ENCODE results near the gene ENOX1. TPM values are rescaled to one million over a fixed set of nuclear protein-coding genes. Genes with fewer than 3 reads are reported as not detected.

Gene ENOX1
- total and polyA plus RNA-seq, 2 of the 13 experiments (the other 11 are each of a cell fraction or from before 2014, with no cell fraction given), result not detected

- TF ChIP-seq ZNF296 (CRISPR knock-in tag; conservative IDR thresholded peaks at IDR 0.05), result no peak
These were observed 311.6 kb downstream of the ENOX1 start (continued) for GRCh38 chr13:43475140-43475539.

- FAIRE-seq (no peak), DNase-seq (ENCODE audit: low spot score) (no peak), ATAC-seq (no peak)
- H3K9ac ChIP-seq (ENCODE audit: insufficient read depth, low read depth, low read length), result no peak overlapping the region
- no peaks in the 10 kb centered on the region for H3K79me2 ChIP-seq (ENCODE audit: insufficient read depth, low read length)
- ChIA-PET POLR2A (no interaction called here), CTCF (ENCODE audit: low intra/inter-chr PET ratio, low total read pairs) (no interaction called here)
- H3K4me2 ChIP-seq (ENCODE audit: low read depth, low read length), result no peak overlapping the region
- BruUV-seq (replicated peaks), result no TSS peak
- intact Hi-C loops (cut with micrococcal nuclease; ENCODE audit: unreplicated experiment), result no loop called here
- 23% methylated on average over 1 of the region's 1 CpG for WGBS (ENCODE audit: low lambda C conversion rate)
- no peak overlapping the region for H3K27ac ChIP-seq (ENCODE audit: extremely low read length, insufficient read depth, low read length)
- H3K4me1 ChIP-seq (ENCODE audit: insufficient read depth, low read length), result no peaks in the 10 kb centered on the region
- H3K4me3 ChIP-seq (replicated peaks in 1 of 3; ENCODE audit: insufficient read depth in 1 of 3, low read depth in 2 of 3, low read length in 3 of 3), result no peak overlapping the region
- in situ Hi-C loops (cut with HindIII; ENCODE audit: extremely low pct_ligation_motif_present, low pct_unique_long_range_greater_than_20kb), result no loop called here
- H3K9me3 ChIP-seq (ENCODE audit: low read length), result no peaks in the 10 kb centered on the region
- no peak overlapping the region for H2AFZ ChIP-seq (ENCODE audit: low read length)
- H3K27me3 ChIP-seq (ENCODE audit: control insufficient read depth in 1 of 2, insufficient read depth in 2 of 2, low read length in 2 of 2), result no peaks in the 10 kb centered on the region
- TF ChIP-seq ZKSCAN5 (CRISPR knock-in tag; IDR thresholded peaks at IDR 0.05) (no peak), ZNF12 (CRISPR knock-in tag; IDR thresholded peaks at IDR 0.05) (no peak), E2F2 (CRISPR knock-in tag; IDR thresholded peaks at IDR 0.05; ENCODE audit: borderline replicate concordance) (no peak), MTF2 (CRISPR knock-in tag; IDR thresholded peaks at IDR 0.05; ENCODE audit: borderline replicate concordance) (no peak), KDM6A (CRISPR knock-in tag; IDR thresholded peaks at IDR 0.05; ENCODE audit: low read depth) (no peak), ZBTB26 (CRISPR knock-in tag; IDR thresholded peaks at IDR 0.05; ENCODE audit: borderline replicate concordance) (no peak), ZZZ3 (CRISPR knock-in tag; IDR thresholded peaks at IDR 0.05; ENCODE audit: borderline replicate concordance) (no peak)
- H3K36me3 ChIP-seq (replicated peaks in 1 of 2; ENCODE audit: control insufficient read depth in 1 of 2, insufficient read depth in 2 of 2, low read length in 2 of 2), result no peaks in the 10 kb centered on the region
- no peaks in the 10 kb centered on the region for H4K20me1 ChIP-seq (ENCODE audit: insufficient read depth, low read length)
These were observed 313.3 kb downstream of the ENOX1 start for GRCh38 chr13:43473437-43473836.

All from HepG2 (cell line).